B cell (primary cell): ENCODE results near the gene EVX1. TPM values are rescaled to one million over a fixed set of nuclear protein-coding genes. Genes with fewer than 3 reads are reported as not detected.

Experiments used
- ATAC-seq: fragments of 200-7000 bp; cut with Tn5 transposase; one replicate; pipeline ENCODE4 v1.10.0; 2021; ENCODE audit warnings: low read depth, mild to moderate bottlenecking, moderate number of reproducible peaks, moderate library complexity
- CTCF ChIA-PET: fragments of 350-600 bp; sonication (Branson Sonifier 250); formaldehyde crosslinking; loops from one replicate; lab custom pipeline; 2021; ENCODE audit warnings: antibody characterized with exemption, inconsistent platforms; lab: Charles Lee
- POLR2A ChIA-PET: fragments of 350-600 bp; sonication (Branson Sonifier 250); formaldehyde crosslinking; loops from one replicate; lab custom pipeline; 2021; ENCODE audit warnings: antibody characterized with exemption; lab: Charles Lee
- DNase-seq: peaks from one replicate; pipeline ENCODE4 v3.0.0; 2013
- H2AFZ ChIP-seq: 2 replicates; pipeline ENCODE4 v1.6.1; 2012; ENCODE audit warnings: mild to moderate bottlenecking, low read depth, low read length; ENCODE audit not compliant: insufficient read depth, poor library complexity, severe bottlenecking
- H3K27ac ChIP-seq, 2 donors: 1 replicate in 1 of 2; 2 replicates in 1 of 2; pipeline ENCODE4 v1.5.1; 2012 to 2013; ENCODE audit warnings: low read length in 2 of 2, mild to moderate bottlenecking in 2 of 2, moderate library complexity in 1 of 2
- H3K27me3 ChIP-seq, 4 experiments: fragments of 200-600 bp in 1 of 4; sonication (generic) in 1 of 4; replicated peaks in 1 of 4; 1 replicate in 2 of 4; 2 replicates in 2 of 4; pipeline versions ENCODE4 v1.6.1 to v1.7.0; 2013 to 2016; ENCODE audit warnings: low read length in 3 of 4, mild to moderate bottlenecking in 2 of 4, mixed read lengths in 1 of 4, moderate library complexity in 1 of 4; ENCODE audit not compliant: insufficient read depth in 4 of 4, control insufficient read depth in 3 of 4; ENCODE audit errors: control extremely low read depth in 1 of 4
- H3K36me3 ChIP-seq, 2 experiments: replicated peaks in 1 of 2; 1 replicate in 1 of 2; 2 replicates in 1 of 2; pipeline versions ENCODE4 v1.6.1 to v1.7.1; 2013; ENCODE audit warnings: low read length in 1 of 2; ENCODE audit not compliant: insufficient read depth in 2 of 2, control insufficient read depth in 1 of 2; ENCODE audit errors: control extremely low read depth in 1 of 2, extremely low read depth in 1 of 2
- H3K4me1 ChIP-seq, 2 donors: fragments of 200-600 bp in 1 of 2; sonication (generic) in 1 of 2; 1 replicate in 1 of 2; 2 replicates in 1 of 2; pipeline versions ENCODE4 v1.5.1 to v1.6.1; 2013 to 2017; ENCODE audit warnings: low read length in 2 of 2; ENCODE audit not compliant: control insufficient read depth in 2 of 2, insufficient read depth in 2 of 2
- H3K4me2 ChIP-seq: replicated peaks from 2 replicates; pipeline ENCODE3; 2012; ENCODE audit warnings: mild to moderate bottlenecking, low read depth, low read length; ENCODE audit not compliant: poor library complexity, severe bottlenecking
- H3K4me3 ChIP-seq, 5 experiments: fragments of 200-600 bp in 1 of 5; sonication (generic) in 1 of 5; 1 replicate in 3 of 5; 2 replicates in 2 of 5; pipeline versions ENCODE4 v1.5.1 to v1.7.0; 2011 to 2016; ENCODE audit warnings: low read length in 4 of 5, mild to moderate bottlenecking in 4 of 5, low read depth in 2 of 5, control low read depth in 1 of 5, moderate library complexity in 1 of 5; ENCODE audit not compliant: insufficient read depth in 1 of 5; ENCODE audit errors: control extremely low read depth in 1 of 5, extremely low read depth in 1 of 5
- H3K79me2 ChIP-seq: fragments of 200-600 bp; sonication (generic); one replicate; pipeline ENCODE4 v1.6.0; 2016; ENCODE audit warnings: low read length; ENCODE audit not compliant: control insufficient read depth, insufficient read depth
- H3K9ac ChIP-seq: fragments of 200-600 bp; sonication (generic); 2 replicates; pipeline ENCODE4 v1.6.1; 2017; ENCODE audit warnings: mild to moderate bottlenecking, low read length, moderate library complexity
- H3K9me3 ChIP-seq, 3 donors: one replicate each; pipeline versions ENCODE4 v1.6.1 to v1.7.1; 2013; ENCODE audit warnings: low read length in 2 of 3; ENCODE audit not compliant: control insufficient read depth in 2 of 3, insufficient read depth in 1 of 3; ENCODE audit errors: control extremely low read depth in 1 of 3
- H4K20me1 ChIP-seq: 2 replicates; pipeline ENCODE4 v1.6.0; 2012; ENCODE audit warnings: mild to moderate bottlenecking, low read length; ENCODE audit not compliant: insufficient read depth, control insufficient read depth, poor library complexity, severe bottlenecking
- H3K27ac Mint-ChIP-seq: one replicate; pipeline ENCODE4 v1.8.0; 2021; ENCODE audit warnings: mixed read lengths
- H3K27me3 Mint-ChIP-seq: one replicate; pipeline ENCODE4 v1.8.0; 2021; ENCODE audit warnings: mixed read lengths
- H3K4me1 Mint-ChIP-seq: one replicate; pipeline ENCODE4 v1.8.0; 2021; ENCODE audit warnings: mixed read lengths
- H3K4me3 Mint-ChIP-seq: one replicate; pipeline ENCODE4 v1.8.0; 2021; ENCODE audit warnings: mixed read lengths
- H3K9me3 Mint-ChIP-seq: one replicate; pipeline ENCODE4 v1.8.0; 2022; ENCODE audit warnings: mixed read lengths; ENCODE audit not compliant: insufficient read depth
- EZH2 ChIP-seq: IDR thresholded peaks from 2 replicates; pipeline ENCODE4 v1.6.1; 2012; ENCODE audit warnings: borderline replicate concordance, low read depth, mild to moderate bottlenecking, moderate library complexity, low read length; ENCODE audit not compliant: insufficient read depth, poor library complexity, severe bottlenecking
- WGBS: methylation state at CpG from one replicate; pipeline ENCODE4 v1.1.5; 2013; ENCODE audit warnings: missing lambda C conversion rate; ENCODE audit not compliant: insufficient coverage; 5-methylcytosine and 5-hydroxymethylcytosine counted together
- intact Hi-C: fragments of 100-400 bp; cut with micrococcal nuclease; formaldehyde crosslinking; loops from one replicate; pipeline ENCODE4 v1.10.0; 2022
- polyA plus RNA-seq: library from polyadenylated mRNA; depleted of rRNA; stranded (reverse); fragments of >200 nt; gene quantifications from 2 replicates; pipeline ENCODE4 v1.2.3, GENCODE V29; 2012
- total RNA-seq, 2 donors: library from RNA; stranded (reverse); fragments of 120-200 nt in 1 of 2; gene quantifications; 1 replicate in 1 of 2; 2 replicates in 1 of 2; pipeline versions ENCODE4 v1.2.3 to v1.2.4, GENCODE V29; 2013 to 2022
- TF ChIP-seq, protein P1 (sequence below): fragments of 200-600 bp; IDR thresholded peaks from one replicate; pipeline ENCODE4 v1.8.0; 2022; ENCODE audit warnings: antibody characterized with exemption, mild to moderate bottlenecking

Gene EVX1
- total and polyA plus RNA-seq, 2 donors (not counting 1 experiment from before 2014, with no cell fraction given): not detected

DNA sequence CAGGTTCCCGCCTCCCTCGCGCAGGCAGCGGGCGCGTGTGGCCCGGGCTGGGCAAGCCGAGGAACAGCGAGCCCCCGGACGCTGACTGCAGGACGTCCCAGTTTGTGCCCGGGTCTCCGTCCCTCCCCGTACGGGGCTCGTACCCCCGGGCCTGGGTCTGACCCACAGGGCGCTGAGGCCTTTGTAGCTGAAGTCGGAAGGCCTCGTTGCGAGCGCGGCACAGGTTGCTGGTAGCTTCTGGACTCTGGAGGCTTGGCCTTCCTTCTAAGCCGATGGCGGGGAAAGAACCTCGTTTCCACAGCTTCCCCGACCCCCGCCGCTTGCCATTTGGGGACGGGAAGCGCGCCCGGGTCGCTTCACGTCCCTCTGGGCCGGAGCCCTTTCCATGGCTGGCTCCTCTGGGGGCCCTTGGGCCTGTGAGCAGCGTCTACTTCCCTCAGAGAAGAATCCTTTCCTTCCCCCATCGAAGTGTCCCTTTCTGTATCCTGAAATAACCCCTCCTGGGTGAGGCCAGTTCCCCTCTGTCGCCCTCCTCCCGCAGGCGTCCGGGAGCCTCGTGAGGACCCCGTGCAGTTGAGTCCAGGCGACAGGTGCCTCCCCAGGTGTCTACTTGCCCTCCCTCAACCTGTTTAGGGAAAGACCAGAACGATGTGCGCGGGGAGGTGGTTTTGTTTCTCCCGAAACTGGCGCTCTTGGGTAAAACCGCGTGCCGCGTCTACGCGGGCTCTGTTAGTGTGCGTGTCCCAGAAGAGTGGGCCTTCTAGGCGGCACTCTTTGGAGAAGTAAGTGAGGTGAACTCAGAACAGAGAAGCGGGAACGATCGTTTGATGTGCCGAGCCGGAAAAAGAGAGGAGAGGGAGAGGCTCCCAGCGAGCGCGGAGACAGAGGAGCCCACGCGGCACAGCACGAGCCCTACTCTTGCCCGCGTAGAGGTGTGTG lies 9.3 kb downstream of the EVX1 start:
- CTCF ChIA-PET: interaction anchor here (0.5 to 0.8 kb wide), 2 partner anchors 21 to 65 kb away, joined by 3 read pairs; no protein-coding TSS in a partner anchor
- peak overlapping the region; percentile 38 for H2AFZ ChIP-seq
- no peak overlapping the region for H3K27ac Mint-ChIP-seq
- no peaks in the 10 kb centered on the region for H3K36me3 ChIP-seq
- peak; percentile 44 for DNase-seq
- H3K4me3 ChIP-seq: no peak overlapping the region
- peak overlapping the region; percentile 10 for H3K4me3 Mint-ChIP-seq
- peak overlapping the region; percentile 45 for H3K4me2 ChIP-seq
- POLR2A ChIA-PET: no interaction called here
- TF ChIP-seq, protein P1, sequence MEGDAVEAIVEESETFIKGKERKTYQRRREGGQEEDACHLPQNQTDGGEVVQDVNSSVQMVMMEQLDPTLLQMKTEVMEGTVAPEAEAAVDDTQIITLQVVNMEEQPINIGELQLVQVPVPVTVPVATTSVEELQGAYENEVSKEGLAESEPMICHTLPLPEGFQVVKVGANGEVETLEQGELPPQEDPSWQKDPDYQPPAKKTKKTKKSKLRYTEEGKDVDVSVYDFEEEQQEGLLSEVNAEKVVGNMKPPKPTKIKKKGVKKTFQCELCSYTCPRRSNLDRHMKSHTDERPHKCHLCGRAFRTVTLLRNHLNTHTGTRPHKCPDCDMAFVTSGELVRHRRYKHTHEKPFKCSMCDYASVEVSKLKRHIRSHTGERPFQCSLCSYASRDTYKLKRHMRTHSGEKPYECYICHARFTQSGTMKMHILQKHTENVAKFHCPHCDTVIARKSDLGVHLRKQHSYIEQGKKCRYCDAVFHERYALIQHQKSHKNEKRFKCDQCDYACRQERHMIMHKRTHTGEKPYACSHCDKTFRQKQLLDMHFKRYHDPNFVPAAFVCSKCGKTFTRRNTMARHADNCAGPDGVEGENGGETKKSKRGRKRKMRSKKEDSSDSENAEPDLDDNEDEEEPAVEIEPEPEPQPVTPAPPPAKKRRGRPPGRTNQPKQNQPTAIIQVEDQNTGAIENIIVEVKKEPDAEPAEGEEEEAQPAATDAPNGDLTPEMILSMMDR: no peak
- TF ChIP-seq EZH2: no peak
- H3K9me3 ChIP-seq: peaks cover 0 to 47% (median 3%) of the 10 kb centered on the region in 3 donors
- H3K9me3 Mint-ChIP-seq: no peaks in the 10 kb centered on the region
- H3K27me3 ChIP-seq: peaks cover 0 to 89% (median 73%) of the 10 kb centered on the region in 4 experiments
- no peaks in the 10 kb centered on the region for H3K79me2 ChIP-seq
- no peak overlapping the region for H3K9ac ChIP-seq
- WGBS: 8% methylated on average over 71 of the region's 72 CpGs
- peaks cover 33 to 49% of the 10 kb centered on the region in 2 donors for H3K4me1 ChIP-seq
- H3K4me1 Mint-ChIP-seq: peaks cover 24% of the 10 kb centered on the region
- intact Hi-C loops: loop anchor here (2.0 kb wide), 1 partner anchor 41 kb away; no protein-coding TSS in a partner anchor
- H3K27ac ChIP-seq: no peak overlapping the region
- ATAC-seq: no peak
- peaks cover 75% of the 10 kb centered on the region for H3K27me3 Mint-ChIP-seq
- H4K20me1 ChIP-seq: no peaks in the 10 kb centered on the region

GRCh38 chr7:27254625-27255024 lies 12.0 kb downstream of the EVX1 start:
- no peak for TF ChIP-seq EZH2
- TF ChIP-seq, protein P1: no peak
- DNase-seq (no peak), ATAC-seq (no peak)
- intact Hi-C loops: no loop called here
- no peak overlapping the region for H3K27ac Mint-ChIP-seq
- Histone ChIP-seq H3K27ac (no peak overlapping the region), H3K4me1 (peaks cover 20 to 31% of the 10 kb centered on the region in 2 donors), H3K9ac (no peak overlapping the region), H3K9me3 (peaks cover 0 to 24% (median 3%) of the 10 kb centered on the region in 3 donors), H3K4me2 (no peak overlapping the region), H2AFZ (no peak overlapping the region), H3K27me3 (peaks cover 0 to 62% (median 47%) of the 10 kb centered on the region in 4 experiments), H3K79me2 (no peaks in the 10 kb centered on the region), H4K20me1 (no peaks in the 10 kb centered on the region), H3K36me3 (no peaks in the 10 kb centered on the region), H3K4me3 (no peak overlapping the region)
- H3K9me3 Mint-ChIP-seq: no peaks in the 10 kb centered on the region
- CTCF ChIA-PET: interaction anchor here (1.1 kb wide), 1 partner anchor 8 kb away, joined by 3 read pairs; no protein-coding TSS in a partner anchor
- H3K4me3 Mint-ChIP-seq: no peak overlapping the region
- POLR2A ChIA-PET: no interaction called here
- 67% methylated on average over 1 of the region's 1 CpG for WGBS
- H3K4me1 Mint-ChIP-seq: peaks cover 12% of the 10 kb centered on the region
- peaks cover 63% of the 10 kb centered on the region for H3K27me3 Mint-ChIP-seq
